Gastrocnemius medialis (tissue), 4 donors: ENCODE measurements around the gene CSNK1D.

ENCODE experiments used
- CTCF ChIP-seq, 5 experiments: fragments of 450-650 bp in 3 of 5; fragments of 200-600 bp in 2 of 5; sonication (generic) in 2 of 5; IDR thresholded peaks in 4 of 5; conservative IDR thresholded peaks in 1 of 5; 1 replicate in 4 of 5; 2 replicates in 1 of 5; pipeline ENCODE4 v1.5.1; 2016 to 2019; ENCODE audit warnings: antibody characterized with exemption in 5 of 5, mild to moderate bottlenecking in 3 of 5, moderate library complexity in 3 of 5
- POLR2A ChIP-seq, 2 donors: fragments of 450-650 bp; IDR thresholded peaks; one replicate each; pipeline ENCODE4 v1.6.1; 2017; ENCODE audit warnings: antibody characterized with exemption in 2 of 2, mild to moderate bottlenecking in 2 of 2, moderate library complexity in 2 of 2

GRCh38 chr17:82255402-82255972, 18.0 kb downstream of the CSNK1D start:
- TF ChIP-seq CTCF (IDR thresholded peaks at IDR 0.05 in 4 of 5, conservative IDR thresholded peaks at IDR 0.05 in 1 of 5) (no peak), POLR2A (IDR thresholded peaks at IDR 0.05) (no peak)
